Stomach (tissue), 9 donors: ENCODE measurements around the gene TRIM24. TPM values are rescaled to one million over a fixed set of nuclear protein-coding genes. Genes with fewer than 3 reads are reported as not detected.
"Not testable (repeated sequence)": the region's sequence is repeated elsewhere in the genome, so short reads cannot be mapped to it uniquely, and the experiment has no call there.

Experiments
- DNase-seq, 2 donors: peaks; one replicate each; pipeline versions ENCODE4 v3.0.0 to v3.0.0-alpha.2; 2013 to 2019
- H3K27ac ChIP-seq, 5 donors: fragments of 200-600 bp in 4 of 5; sonication (generic) in 4 of 5; one replicate each; pipeline ENCODE4 v1.5.1; 2013 to 2019; ENCODE audit warnings: mild to moderate bottlenecking in 1 of 5, moderate library complexity in 1 of 5
- H3K27me3 ChIP-seq, 3 donors: fragments of 200-600 bp; sonication (generic); one replicate each; pipeline ENCODE4 v1.5.1; 2017 to 2019; ENCODE audit warnings: mixed run types in 1 of 3
- H3K36me3 ChIP-seq, 4 donors: fragments of 200-600 bp; sonication (generic); 1 replicate in 3 of 4; 2 replicates in 1 of 4; pipeline ENCODE4 v1.5.1; 2016 to 2019
- H3K4me1 ChIP-seq, 4 donors: fragments of 200-600 bp; sonication (generic); one replicate each; pipeline ENCODE4 v1.5.1; 2016 to 2019
- H3K4me3 ChIP-seq, 4 donors: fragments of 200-600 bp; sonication (generic) in 3 of 4; one replicate each; pipeline ENCODE4 v1.5.1; 2016 to 2019; ENCODE audit warnings: mild to moderate bottlenecking in 1 of 4
- H3K9me3 ChIP-seq, 4 donors: fragments of 200-600 bp; sonication (generic); one replicate each; pipeline ENCODE4 v1.5.1; 2016 to 2019
- CTCF ChIP-seq, 7 experiments: fragments of 450-650 bp in 4 of 7; fragments of 200-600 bp in 3 of 7; sonication (generic) in 3 of 7; IDR thresholded peaks; one replicate each; pipeline ENCODE4 v1.5.1; 2016 to 2019; ENCODE audit warnings: antibody characterized with exemption in 7 of 7, control low read depth in 2 of 7, mild to moderate bottlenecking in 1 of 7
- EP300 ChIP-seq: sonication (generic); formaldehyde crosslinking; IDR thresholded peaks from one replicate; pipeline ENCODE4 v1.6.1; 2017; ENCODE audit warnings: antibody characterized with exemption
- POLR2A ChIP-seq, 4 donors: fragments of 450-650 bp; IDR thresholded peaks; one replicate each; pipeline ENCODE4 v1.6.1; 2016; ENCODE audit warnings: antibody characterized with exemption in 4 of 4, control low read depth in 2 of 4, mild to moderate bottlenecking in 1 of 4, moderate library complexity in 1 of 4
- POLR2AphosphoS5 ChIP-seq, 3 donors: sonication (generic); formaldehyde crosslinking; IDR thresholded peaks; one replicate each; pipeline ENCODE4 v1.6.1; 2016; ENCODE audit warnings: antibody characterized with exemption in 3 of 3
- WGBS, 5 donors: extraction: QIAGEN DNeasy Blood & Tissue Kit in 3 of 5; methylation state at CpG; one replicate each; pipeline versions ENCODE4 v1.1.5 to v1.1.7; 2013 to 2018; 5-methylcytosine and 5-hydroxymethylcytosine counted together
- intact Hi-C: fragments of 100-400 bp; cut with DNase I; formaldehyde crosslinking; loops from one replicate; pipeline ENCODE4 v1.15.1; 2023; ENCODE audit warnings: low total_unique reads
- polyA plus RNA-seq, 3 donors: library from polyadenylated mRNA; stranded (reverse); fragments of 200-250 nt; gene quantifications; one replicate each; pipeline ENCODE4 v1.2.3, GENCODE V29; 2013
- total RNA-seq, 5 donors: library from RNA; depleted of rRNA; stranded (reverse); fragments of >200 nt; gene quantifications; one replicate each; pipeline versions ENCODE4 v1.1.0 to v1.2.3, GENCODE V29; 2014 to 2016
- donor health status: healthy with polysubstance abuse.
- donor health status: Bipolar disorder and iron deficiency.
- donor health status: healthy.

The TRIM24 gene
- total and polyA plus RNA-seq, 8 donors = 5.5 to 32.0 (median 11.9) TPM

GRCh38 chr7:138521837-138522461, 61.9 kb downstream of the TRIM24 start:
- intact Hi-C loops = no loop called here
- H3K27me3 ChIP-seq = no peaks in the 10 kb centered on the region
- H3K4me3 ChIP-seq = no peak overlapping the region
- H3K4me1 ChIP-seq = no peaks in the 10 kb centered on the region
- peaks cover 0 to 18% (median 11%) of the 10 kb centered on the region in 4 donors for H3K9me3 ChIP-seq
- peaks cover 15 to 82% (median 74%) of the 10 kb centered on the region in 4 donors for H3K36me3 ChIP-seq
- TF ChIP-seq POLR2A (IDR thresholded peaks at IDR 0.05) = no peak
- TF ChIP-seq CTCF (IDR thresholded peaks at IDR 0.05) = no peak
- no peak for TF ChIP-seq POLR2AphosphoS5 (IDR thresholded peaks at IDR 0.05)
- no peak for TF ChIP-seq EP300
- no peak overlapping the region for H3K27ac ChIP-seq
- 97 to 98% (median 98%) methylated on average over 7 of the region's 7 CpGs for WGBS, 5 donors
- DNase-seq = no peak

GRCh38 chr7:138524259-138524658, 64.2 kb downstream of the TRIM24 start:
- H3K4me1 ChIP-seq = no peaks in the 10 kb centered on the region
- 94 to 99% (median 97%) methylated on average over 2 of the region's 2 CpGs for WGBS, 5 donors
- H3K4me3 ChIP-seq = no peak overlapping the region
- H3K9me3 ChIP-seq = peaks cover 9 to 40% (median 26%) of the 10 kb centered on the region in 4 donors
- no peak overlapping the region for H3K27ac ChIP-seq
- intact Hi-C loops = no loop called here
- H3K27me3 ChIP-seq = no peaks in the 10 kb centered on the region
- DNase-seq = no peak
- no peak for TF ChIP-seq POLR2A (IDR thresholded peaks at IDR 0.05)
- no peak for TF ChIP-seq EP300
- TF ChIP-seq POLR2AphosphoS5 (IDR thresholded peaks at IDR 0.05) = no peak
- TF ChIP-seq CTCF (IDR thresholded peaks at IDR 0.05) = no peak
- H3K36me3 ChIP-seq = peaks cover 23 to 86% (median 80%) of the 10 kb centered on the region in 4 donors

- Histone ChIP-seq H3K4me3 (no peak overlapping the region), H3K4me1 (no peaks in the 10 kb centered on the region), H3K9me3 (peaks cover 9 to 44% (median 26%) of the 10 kb centered on the region in 4 donors), H3K27me3 (no peaks in the 10 kb centered on the region), H3K36me3 (peaks cover 14 to 86% (median 79%) of the 10 kb centered on the region in 4 donors), H3K27ac (no peak overlapping the region)
- intact Hi-C loops = no loop called here
- no peak for DNase-seq
- 98 to 100% (median 99%) methylated on average over 3 of the region's 3 CpGs for WGBS, 5 donors
- TF ChIP-seq CTCF (IDR thresholded peaks at IDR 0.05) (no peak), POLR2AphosphoS5 (IDR thresholded peaks at IDR 0.05) (no peak), EP300 (no peak), POLR2A (IDR thresholded peaks at IDR 0.05) (no peak)
These were observed 65.7 kb downstream of the TRIM24 start for GRCh38 chr7:138525757-138526156.

- no peak overlapping the region for H3K27ac ChIP-seq
- intact Hi-C loops = no loop called here
- H3K4me1 ChIP-seq = no peaks in the 10 kb centered on the region
- TF ChIP-seq CTCF (IDR thresholded peaks at IDR 0.05) (no peak), POLR2A (IDR thresholded peaks at IDR 0.05) (no peak), POLR2AphosphoS5 (IDR thresholded peaks at IDR 0.05) (no peak), EP300 (no peak)
- H3K9me3 ChIP-seq = peaks cover 9 to 49% (median 26%) of the 10 kb centered on the region in 4 donors
- DNase-seq = peak in 1 of 2 donors; percentile 18
- peaks cover 14 to 83% (median 74%) of the 10 kb centered on the region in 4 donors for H3K36me3 ChIP-seq
- H3K27me3 ChIP-seq = no peaks in the 10 kb centered on the region
- 85 to 91% (median 89%) methylated on average over 5 of the region's 5 CpGs for WGBS, 5 donors
- H3K4me3 ChIP-seq = no peak overlapping the region
These were observed 67.7 kb downstream of the TRIM24 start for GRCh38 chr7:138527746-138528223.

- DNase-seq, H3K4me3 ChIP-seq, H3K9me3 ChIP-seq, H3K4me1 ChIP-seq, intact Hi-C loops, H3K27me3 ChIP-seq, H3K27ac ChIP-seq: not testable (repeated sequence)
- peaks cover 10 to 56% (median 56%) of the 10 kb centered on the region in 4 donors for H3K36me3 ChIP-seq
- 92 to 97% (median 94%) methylated on average over 18 to 20 of the region's 20 CpGs for WGBS, 5 donors
These were observed 76.8 kb downstream of the TRIM24 start for GRCh38 chr7:138536833-138537232.
